KMS-11 (cell line): ENCODE measurements around the gene ST3GAL2.

ENCODE experiments used
- H2AFZ ChIP-seq: fragments of 200-600 bp; sonication (generic); 2 replicates; pipeline ENCODE4 v1.6.1; 2016; ENCODE audit warnings: antibody characterized with exemption, mixed run types, low read depth
- H3K27ac ChIP-seq: fragments of 200-600 bp; sonication (generic); 2 replicates; pipeline ENCODE4 v1.6.1; 2016; ENCODE audit warnings: mild to moderate bottlenecking, mixed run types
- H3K27me3 ChIP-seq: fragments of 200-600 bp; sonication (generic); 2 replicates; pipeline ENCODE4 v1.6.1; 2017; ENCODE audit warnings: mild to moderate bottlenecking, low read depth, mixed run types, moderate library complexity; ENCODE audit not compliant: insufficient read depth
- H3K36me3 ChIP-seq: fragments of 200-600 bp; sonication (generic); 2 replicates; pipeline ENCODE4 v1.6.1; 2017; ENCODE audit warnings: mild to moderate bottlenecking, mixed run types; ENCODE audit not compliant: insufficient read depth
- H3K4me1 ChIP-seq: fragments of 200-600 bp; sonication (generic); 2 replicates; pipeline ENCODE4 v1.6.1; 2016; ENCODE audit warnings: mild to moderate bottlenecking, low read depth, mixed run types; ENCODE audit not compliant: poor library complexity, severe bottlenecking
- H3K4me2 ChIP-seq: fragments of 200-600 bp; sonication (generic); 2 replicates; pipeline ENCODE4 v1.7.0; 2016; ENCODE audit warnings: mild to moderate bottlenecking, mixed run types
- H3K4me3 ChIP-seq: fragments of 200-600 bp; sonication (generic); IDR thresholded peaks from 2 replicates; pipeline ENCODE4 v1.6.1; 2017; ENCODE audit warnings: low read depth, low read length, mixed read lengths; ENCODE audit not compliant: insufficient read depth
- H3K79me2 ChIP-seq: fragments of 200-600 bp; sonication (generic); 2 replicates; pipeline ENCODE4 v1.6.1; 2016; ENCODE audit warnings: low read depth, mixed run types; ENCODE audit not compliant: insufficient read depth
- H3K9ac ChIP-seq: fragments of 200-600 bp; sonication (generic); 2 replicates; pipeline ENCODE4 v1.6.1; 2016; ENCODE audit warnings: mild to moderate bottlenecking, mixed run types
- H4K20me1 ChIP-seq: fragments of 200-600 bp; sonication (generic); 2 replicates; pipeline ENCODE4 v1.6.1; 2016; ENCODE audit warnings: mild to moderate bottlenecking, mixed run types; ENCODE audit not compliant: insufficient read depth
- TF ChIP-seq, protein P1 (sequence below): fragments of 200-600 bp; sonication (generic); conservative IDR thresholded peaks from 2 replicates; pipeline ENCODE4 v1.6.1; 2017; ENCODE audit warnings: low read depth, mild to moderate bottlenecking, antibody characterized with exemption, low read length, moderate library complexity, mixed read lengths

ST3GAL2 gene, protein sequence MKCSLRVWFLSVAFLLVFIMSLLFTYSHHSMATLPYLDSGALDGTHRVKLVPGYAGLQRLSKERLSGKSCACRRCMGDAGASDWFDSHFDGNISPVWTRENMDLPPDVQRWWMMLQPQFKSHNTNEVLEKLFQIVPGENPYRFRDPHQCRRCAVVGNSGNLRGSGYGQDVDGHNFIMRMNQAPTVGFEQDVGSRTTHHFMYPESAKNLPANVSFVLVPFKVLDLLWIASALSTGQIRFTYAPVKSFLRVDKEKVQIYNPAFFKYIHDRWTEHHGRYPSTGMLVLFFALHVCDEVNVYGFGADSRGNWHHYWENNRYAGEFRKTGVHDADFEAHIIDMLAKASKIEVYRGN

DNA sequence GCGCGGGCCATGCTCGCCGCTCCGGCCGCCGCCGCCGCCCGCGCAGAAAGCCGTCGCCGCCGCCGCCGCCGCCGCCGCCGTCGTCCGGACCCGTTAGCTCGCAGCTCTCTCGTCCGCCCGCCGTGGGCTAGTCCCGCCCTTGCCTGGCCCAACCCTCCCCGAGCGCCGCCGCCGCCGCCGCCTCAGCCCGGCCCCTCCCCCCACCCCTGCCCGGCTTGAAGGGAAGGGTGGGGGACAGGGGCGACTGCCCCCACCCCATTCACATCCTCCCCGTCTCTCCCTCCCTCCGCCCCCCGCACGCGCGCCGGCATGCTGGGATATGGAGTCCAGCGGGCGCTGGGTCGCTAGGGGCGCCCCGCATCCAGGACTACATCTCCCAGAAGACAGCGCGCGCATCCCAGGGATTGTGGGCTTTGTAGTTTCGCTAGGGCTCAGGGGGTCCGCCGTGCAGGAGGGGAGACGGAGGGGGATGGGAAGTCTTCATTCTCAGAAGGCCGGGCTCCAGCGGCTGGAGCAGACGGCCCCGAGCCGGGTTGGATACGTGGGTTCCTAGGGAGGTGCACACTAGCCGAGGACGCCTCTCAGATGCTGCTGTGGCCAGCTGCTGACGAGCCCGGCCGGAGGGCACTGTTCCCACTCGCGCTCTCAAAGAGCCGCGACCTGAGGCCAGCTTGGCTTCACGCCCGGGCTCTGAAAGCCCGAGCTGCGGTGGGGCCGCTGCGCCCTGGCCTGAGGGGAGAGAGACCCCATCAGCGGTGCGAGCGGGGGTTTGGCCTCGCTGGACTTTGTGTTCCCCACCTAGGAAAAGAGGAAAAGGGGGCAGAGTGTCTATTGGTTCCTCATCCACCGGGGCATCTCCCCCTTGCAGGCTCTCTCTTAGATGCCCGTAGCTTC is at the start of gene ST3GAL2:
TSS of gene ST3GAL2 (minus strand) at position 132 of the 894 bp plus-strand sequence. CDS start 40,570 bp downstream, outside the sequence.
- Histone ChIP-seq H3K36me3 (no peaks in the 10 kb centered on the region; the same call in 1 of the 2 replicates), H3K4me1 (peaks cover 41% of the 10 kb centered on the region), H3K4me3 (no peak within 1 kb of the TSS), H2AFZ (peak within 1 kb of the TSS; percentile 97), H4K20me1 (no peaks in the 10 kb centered on the region), H3K27me3 (no peaks in the 10 kb centered on the region), H3K9ac (peak within 1 kb of the TSS; percentile 56; the same call in 1 of the 2 replicates), H3K27ac (peak within 1 kb of the TSS; percentile 25; the same call in 1 of the 2 replicates), H3K4me2 (peak within 1 kb of the TSS; percentile 99), H3K79me2 (peaks cover 40% of the 10 kb centered on the region)
- TF ChIP-seq, protein P1, sequence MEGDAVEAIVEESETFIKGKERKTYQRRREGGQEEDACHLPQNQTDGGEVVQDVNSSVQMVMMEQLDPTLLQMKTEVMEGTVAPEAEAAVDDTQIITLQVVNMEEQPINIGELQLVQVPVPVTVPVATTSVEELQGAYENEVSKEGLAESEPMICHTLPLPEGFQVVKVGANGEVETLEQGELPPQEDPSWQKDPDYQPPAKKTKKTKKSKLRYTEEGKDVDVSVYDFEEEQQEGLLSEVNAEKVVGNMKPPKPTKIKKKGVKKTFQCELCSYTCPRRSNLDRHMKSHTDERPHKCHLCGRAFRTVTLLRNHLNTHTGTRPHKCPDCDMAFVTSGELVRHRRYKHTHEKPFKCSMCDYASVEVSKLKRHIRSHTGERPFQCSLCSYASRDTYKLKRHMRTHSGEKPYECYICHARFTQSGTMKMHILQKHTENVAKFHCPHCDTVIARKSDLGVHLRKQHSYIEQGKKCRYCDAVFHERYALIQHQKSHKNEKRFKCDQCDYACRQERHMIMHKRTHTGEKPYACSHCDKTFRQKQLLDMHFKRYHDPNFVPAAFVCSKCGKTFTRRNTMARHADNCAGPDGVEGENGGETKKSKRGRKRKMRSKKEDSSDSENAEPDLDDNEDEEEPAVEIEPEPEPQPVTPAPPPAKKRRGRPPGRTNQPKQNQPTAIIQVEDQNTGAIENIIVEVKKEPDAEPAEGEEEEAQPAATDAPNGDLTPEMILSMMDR = no peak

DNA sequence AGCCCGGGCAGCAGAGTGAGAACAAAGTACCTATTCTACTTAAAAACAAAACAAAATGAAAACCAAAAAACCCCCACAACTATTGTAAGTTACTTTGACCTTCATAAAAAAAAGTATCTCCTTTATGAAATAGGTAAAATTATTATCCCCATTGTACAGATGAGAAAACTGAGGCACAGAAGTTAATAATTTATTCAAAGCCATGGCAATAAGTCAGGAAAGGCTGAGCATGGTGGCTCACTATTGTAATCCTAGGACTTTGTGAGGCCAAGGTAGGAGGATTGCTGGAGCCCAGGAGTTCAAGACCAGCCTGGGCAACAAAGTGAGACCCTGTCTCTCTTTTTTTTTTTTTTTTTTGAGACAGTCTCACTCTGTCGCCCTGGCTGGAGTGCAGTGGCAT is 46.0 kb upstream of the ST3GAL2 start:
- Histone ChIP-seq H3K9ac (no peak overlapping the region), H3K27me3 (no peaks in the 10 kb centered on the region), H3K27ac (no peak overlapping the region), H3K4me1 (peaks cover 18% of the 10 kb centered on the region), H3K4me2 (no peak overlapping the region), H2AFZ (no peak overlapping the region), H4K20me1 (no peaks in the 10 kb centered on the region), H3K4me3 (no peak overlapping the region), H3K79me2 (no peaks in the 10 kb centered on the region), H3K36me3 (no peaks in the 10 kb centered on the region)
- TF ChIP-seq, protein P1 = no peak

DNA sequence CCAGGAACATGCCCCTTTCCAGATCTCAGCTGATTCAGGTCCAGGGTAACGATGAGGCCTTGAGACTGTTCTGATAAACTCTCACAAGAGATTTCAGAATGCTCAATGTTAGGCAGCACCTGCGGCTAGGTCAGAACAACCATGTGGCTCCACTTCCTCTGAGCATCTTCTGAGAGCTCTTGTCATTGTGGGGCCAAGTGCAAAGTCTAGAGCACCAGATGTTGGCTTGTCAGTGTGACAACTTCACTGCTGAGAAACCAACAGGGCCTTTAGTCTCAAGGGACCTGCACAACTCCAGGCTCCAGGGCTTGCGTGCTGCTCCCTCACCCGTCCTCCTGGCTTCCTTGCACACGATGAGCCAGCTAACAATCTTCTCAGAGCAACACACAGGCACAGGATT is 44.5 kb upstream of the ST3GAL2 start:
- Histone ChIP-seq H3K9ac (no peak overlapping the region), H2AFZ (no peak overlapping the region), H4K20me1 (no peaks in the 10 kb centered on the region), H3K4me1 (peaks cover 21% of the 10 kb centered on the region), H3K4me2 (no peak overlapping the region; the same call in 1 of the 2 replicates), H3K79me2 (no peaks in the 10 kb centered on the region), H3K36me3 (no peaks in the 10 kb centered on the region), H3K4me3 (no peak overlapping the region), H3K27ac (no peak overlapping the region; the same call in 1 of the 2 replicates), H3K27me3 (no peaks in the 10 kb centered on the region)
- TF ChIP-seq, protein P1 = no peak

DNA sequence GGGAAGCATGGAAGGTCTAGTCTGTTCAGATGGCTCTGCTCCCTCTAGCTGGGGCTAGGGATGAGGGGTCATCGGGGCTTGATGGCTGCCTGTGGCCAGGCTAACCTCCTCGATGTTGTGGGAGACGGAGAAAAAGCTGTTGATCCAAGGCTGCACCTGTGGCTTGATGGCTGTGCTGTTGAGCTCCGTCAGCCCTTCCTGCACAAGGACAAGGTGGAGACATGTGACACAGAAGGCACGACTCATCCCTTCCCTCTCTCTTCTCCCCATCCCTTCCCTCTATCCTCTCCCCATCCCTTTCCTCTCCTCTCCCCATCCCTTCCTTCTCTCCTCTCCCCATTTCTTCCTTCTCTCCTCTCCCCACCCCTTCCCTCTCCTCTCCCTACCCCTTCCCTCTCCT is 43.7 kb upstream of the ST3GAL2 start:
- Histone ChIP-seq H3K27ac (no peak overlapping the region), H3K4me3 (no peak overlapping the region), H3K4me2 (no peak overlapping the region), H3K4me1 (peaks cover 29% of the 10 kb centered on the region), H3K79me2 (no peaks in the 10 kb centered on the region), H3K36me3 (no peaks in the 10 kb centered on the region), H3K27me3 (no peaks in the 10 kb centered on the region), H4K20me1 (no peaks in the 10 kb centered on the region), H3K9ac (no peak overlapping the region), H2AFZ (no peak overlapping the region)
- TF ChIP-seq, protein P1 = no peak
